AG10803 (cell line): ENCODE data around the gene ADD3.

Experiments used
- DNase-seq: peaks from one replicate; pipeline ENCODE4 v3.0.0; 2010; ENCODE audit warnings: low read depth
- H3K4me3 ChIP-seq: 2 replicates; pipeline ENCODE4 v1.5.1; 2011; ENCODE audit warnings: mild to moderate bottlenecking, low read length, control low read depth
- CTCF ChIP-seq: conservative IDR thresholded peaks from 2 replicates; pipeline ENCODE4 v1.5.1; 2011; ENCODE audit warnings: mild to moderate bottlenecking, low read length, control low read depth, inconsistent platforms

ADD3 gene

GRCh38 chr10:110057456-110057855, 49.7 kb downstream of the ADD3 start:
- DNase-seq: peak; percentile 73
- no peak overlapping the region for H3K4me3 ChIP-seq
- TF ChIP-seq CTCF: no peak

- H3K4me3 ChIP-seq: no peak overlapping the region
- TF ChIP-seq CTCF: no peak
- DNase-seq: no peak
Observed at GRCh38 chr10:110058212-110058611, 50.4 kb downstream of the ADD3 start.

GRCh38 chr10:110059925-110060324, 52.1 kb downstream of the ADD3 start:
- DNase-seq: no peak
- H3K4me3 ChIP-seq: no peak overlapping the region
- no peak for TF ChIP-seq CTCF

- TF ChIP-seq CTCF: no peak
- H3K4me3 ChIP-seq: no peak overlapping the region
- DNase-seq: no peak
Observed at GRCh38 chr10:110061687-110062086, 53.9 kb downstream of the ADD3 start.

- no peak for TF ChIP-seq CTCF
- no peak for DNase-seq
Observed at GRCh38 chr10:110065269-110065668, 57.5 kb downstream of the ADD3 start.

GRCh38 chr10:110067960-110068770, 60.4 kb downstream of the ADD3 start:
- no peak for TF ChIP-seq CTCF
- peak; percentile 34 for DNase-seq
- no peak overlapping the region for H3K4me3 ChIP-seq

More at GRCh38 chr10:110065269-110065668, 57.5 kb downstream of the ADD3 start:
- no peak overlapping the region for H3K4me3 ChIP-seq

GRCh38 chr10:110068780-110069179, 61.0 kb downstream of the ADD3 start:
- no peak for DNase-seq
- no peak for TF ChIP-seq CTCF
- H3K4me3 ChIP-seq: no peak overlapping the region
